ENCODE data around the gene KNL1. TPM values are rescaled to one million over a fixed set of nuclear protein-coding genes. Genes with fewer than 3 reads are reported as not detected.
A peak's percentile ranks its signal among the peaks of the same experiment; 100 is the strongest.

Gene KNL1
- total RNA-seq, 2 donors from 2014 or later: not detected

DNA sequence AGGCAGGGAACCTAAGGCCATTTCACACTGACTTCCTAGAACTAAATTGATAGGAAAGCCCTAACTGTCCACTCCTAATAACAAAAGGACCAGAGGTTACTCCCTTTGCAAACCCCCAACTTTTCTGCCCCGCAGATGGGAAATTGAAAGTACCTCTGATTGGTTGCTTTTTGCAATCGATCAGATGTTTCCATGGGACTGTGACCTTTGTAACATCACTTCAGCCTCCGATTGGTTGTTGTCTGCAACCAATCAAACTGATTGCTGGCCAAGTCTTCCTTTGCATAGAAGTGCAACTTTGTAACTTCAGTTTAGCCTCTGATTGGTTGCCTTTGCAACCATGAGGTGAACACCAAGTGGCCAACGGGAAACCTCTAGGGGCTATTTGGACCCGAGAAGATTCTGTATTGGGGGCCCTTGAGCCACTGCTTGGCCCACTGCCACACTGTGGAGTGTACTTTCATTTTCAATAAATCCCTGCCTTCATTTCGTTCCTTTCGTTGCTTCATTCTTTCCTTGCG is 11.3 kb upstream of the KNL1 start:
- 51 to 55% methylated on average over 8 of the region's 8 CpGs for WGBS, 2 donors
- peak overlapping the region in 2 of 4 donors; percentile 26 to 63 for H3K27ac ChIP-seq
- no peak for TF ChIP-seq POLR2A (IDR thresholded peaks at IDR 0.05)
- TF ChIP-seq, protein P1, sequence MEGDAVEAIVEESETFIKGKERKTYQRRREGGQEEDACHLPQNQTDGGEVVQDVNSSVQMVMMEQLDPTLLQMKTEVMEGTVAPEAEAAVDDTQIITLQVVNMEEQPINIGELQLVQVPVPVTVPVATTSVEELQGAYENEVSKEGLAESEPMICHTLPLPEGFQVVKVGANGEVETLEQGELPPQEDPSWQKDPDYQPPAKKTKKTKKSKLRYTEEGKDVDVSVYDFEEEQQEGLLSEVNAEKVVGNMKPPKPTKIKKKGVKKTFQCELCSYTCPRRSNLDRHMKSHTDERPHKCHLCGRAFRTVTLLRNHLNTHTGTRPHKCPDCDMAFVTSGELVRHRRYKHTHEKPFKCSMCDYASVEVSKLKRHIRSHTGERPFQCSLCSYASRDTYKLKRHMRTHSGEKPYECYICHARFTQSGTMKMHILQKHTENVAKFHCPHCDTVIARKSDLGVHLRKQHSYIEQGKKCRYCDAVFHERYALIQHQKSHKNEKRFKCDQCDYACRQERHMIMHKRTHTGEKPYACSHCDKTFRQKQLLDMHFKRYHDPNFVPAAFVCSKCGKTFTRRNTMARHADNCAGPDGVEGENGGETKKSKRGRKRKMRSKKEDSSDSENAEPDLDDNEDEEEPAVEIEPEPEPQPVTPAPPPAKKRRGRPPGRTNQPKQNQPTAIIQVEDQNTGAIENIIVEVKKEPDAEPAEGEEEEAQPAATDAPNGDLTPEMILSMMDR (IDR thresholded peaks at IDR 0.05): no peak
- H3K9me3 ChIP-seq: no peaks in the 10 kb centered on the region
- H3K27me3 ChIP-seq: no peaks in the 10 kb centered on the region
- H3K4me3 ChIP-seq: peak overlapping the region in 1 of 2 donors; percentile 21
- H3K4me1 ChIP-seq: no peaks in the 10 kb centered on the region
- DNase-seq (peak; percentile 41 to 76 (median 58)), ATAC-seq (peak; percentile 97)
- no peaks in the 10 kb centered on the region for H3K36me3 ChIP-seq (replicated peaks in 1 of 2; ENCODE audit: insufficient read depth in 1 of 2, low read depth in 2 of 2)
- intact Hi-C loops (cut with DNase I): no loop called here

DNA sequence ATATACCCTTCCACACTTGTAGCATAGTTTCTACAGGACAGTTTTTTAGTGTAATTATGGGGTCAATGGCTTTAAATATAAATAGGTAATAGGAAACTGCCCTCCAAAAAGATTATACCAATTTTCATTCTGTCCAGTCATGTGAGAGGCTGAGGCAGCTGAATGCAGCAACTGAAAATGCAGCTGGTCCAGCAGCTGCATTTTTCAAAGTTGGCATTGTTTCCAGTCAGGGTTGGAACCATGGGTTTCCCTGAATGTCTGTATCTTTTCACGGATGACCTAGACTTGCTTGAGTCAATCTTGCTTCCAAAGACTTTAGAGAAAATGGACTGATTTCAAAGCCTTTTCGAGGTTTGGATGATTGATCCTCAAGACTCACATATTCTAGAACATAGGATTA is 9.9 kb upstream of the KNL1 start:
- Histone ChIP-seq H3K36me3 (replicated peaks in 1 of 2; ENCODE audit: insufficient read depth in 1 of 2, low read depth in 2 of 2) (no peaks in the 10 kb centered on the region), H3K4me3 (no peak overlapping the region), H3K27me3 (no peaks in the 10 kb centered on the region), H3K4me1 (no peaks in the 10 kb centered on the region), H3K27ac (no peak overlapping the region), H3K9me3 (no peaks in the 10 kb centered on the region)
- ATAC-seq: no peak
- no peak for TF ChIP-seq POLR2A (IDR thresholded peaks at IDR 0.05)
- TF ChIP-seq, protein P1 (IDR thresholded peaks at IDR 0.05): no peak
- 31 to 37% methylated on average over 2 of the region's 2 CpGs for WGBS, 2 donors
- intact Hi-C loops (cut with DNase I): no loop called here
- DNase-seq: no peak

DNA sequence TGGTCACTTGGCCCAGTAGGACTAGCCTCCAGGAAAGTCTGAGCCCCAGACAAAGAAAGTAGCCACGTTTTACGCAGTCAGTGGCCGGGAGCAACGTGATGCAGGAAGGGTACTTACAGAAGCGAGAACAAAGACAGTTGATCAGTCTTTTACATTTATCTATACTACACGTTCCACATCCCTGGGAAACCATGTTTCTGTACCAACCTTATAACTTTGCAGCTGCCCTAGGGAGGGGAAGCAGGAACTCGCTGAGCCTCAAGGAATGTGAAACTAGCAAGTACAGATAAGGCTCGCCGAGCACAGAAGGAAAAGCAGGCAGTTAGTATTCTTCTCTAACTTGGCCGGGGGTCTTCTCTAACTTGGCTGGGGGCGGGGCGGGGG is 3.4 kb upstream of the KNL1 start:
- intact Hi-C loops (cut with DNase I): no loop called here

DNA sequence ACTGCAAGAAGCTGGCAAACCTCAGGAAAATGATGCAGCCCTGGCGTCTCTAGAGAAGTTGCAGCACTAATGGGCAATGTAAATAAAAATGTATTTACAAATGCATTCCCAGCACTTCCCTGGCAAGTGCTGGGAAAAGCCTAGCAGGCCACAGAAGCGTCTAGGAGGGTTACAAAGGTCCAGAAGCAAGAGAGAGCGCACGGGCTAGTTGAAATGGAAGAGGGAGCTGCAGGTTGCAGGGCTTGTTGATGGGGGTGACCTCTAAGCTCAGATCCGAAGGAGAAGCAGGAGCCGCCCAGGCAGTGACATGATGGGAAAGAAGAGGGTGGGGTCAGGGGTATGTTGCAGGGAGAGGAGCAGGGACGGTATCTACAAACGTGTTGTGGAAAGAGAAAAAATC is 2.7 kb upstream of the KNL1 start:
- Histone ChIP-seq H3K27ac (no peak overlapping the region), H3K36me3 (replicated peaks in 1 of 2; ENCODE audit: insufficient read depth in 1 of 2, low read depth in 2 of 2) (no peaks in the 10 kb centered on the region), H3K4me3 (no peak overlapping the region), H3K4me1 (peaks cover 10% of the 10 kb centered on the region), H3K9me3 (no peaks in the 10 kb centered on the region), H3K27me3 (no peaks in the 10 kb centered on the region)
- WGBS, 2 donors: 69 to 75% methylated on average over 8 of the region's 8 CpGs
- intact Hi-C loops (cut with DNase I): no loop called here
- DNase-seq (no peak), ATAC-seq (no peak)
- no peak for TF ChIP-seq POLR2A (IDR thresholded peaks at IDR 0.05)
- TF ChIP-seq, protein P1 (IDR thresholded peaks at IDR 0.05): no peak

More for the DNA sequence above, 3.4 kb upstream of the KNL1 start:
- no peak for DNase-seq
- no peaks in the 10 kb centered on the region for H3K27me3 ChIP-seq
- no peak overlapping the region for H3K4me3 ChIP-seq
- WGBS, 2 donors: 35 to 64% methylated on average over 12 of the region's 12 CpGs
- H3K36me3 ChIP-seq (replicated peaks in 1 of 2; ENCODE audit: insufficient read depth in 1 of 2, low read depth in 2 of 2): no peaks in the 10 kb centered on the region
- H3K27ac ChIP-seq: no peak overlapping the region
- TF ChIP-seq POLR2A (IDR thresholded peaks at IDR 0.05): no peak
- TF ChIP-seq, protein P1 (IDR thresholded peaks at IDR 0.05): no peak
- H3K4me1 ChIP-seq: peaks cover 10% of the 10 kb centered on the region
- no peak for ATAC-seq
- no peaks in the 10 kb centered on the region for H3K9me3 ChIP-seq

DNA sequence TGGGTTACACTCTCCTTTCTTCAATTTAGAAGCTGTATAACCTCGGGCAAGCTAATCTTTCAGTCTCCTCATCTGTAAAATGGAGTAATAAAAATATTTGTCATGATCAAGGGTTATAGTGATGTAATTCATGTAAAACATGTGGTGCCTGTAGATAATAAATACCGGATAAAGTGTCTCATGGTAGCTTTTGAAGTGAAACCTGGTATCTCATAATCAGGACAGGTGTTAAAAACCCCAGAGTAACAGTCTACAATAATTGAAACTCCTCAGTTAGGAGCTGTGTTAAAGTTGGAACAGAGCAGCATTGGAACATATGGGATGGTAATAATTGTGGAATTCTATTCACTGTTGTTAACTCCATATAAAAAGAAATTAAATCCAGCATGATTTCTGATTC is 884 bp upstream of the KNL1 start:
- no peak for TF ChIP-seq POLR2A (IDR thresholded peaks at IDR 0.05)
- TF ChIP-seq, protein P1 (IDR thresholded peaks at IDR 0.05): no peak
- Histone ChIP-seq H3K36me3 (replicated peaks in 1 of 2; ENCODE audit: insufficient read depth in 1 of 2, low read depth in 2 of 2) (no peaks in the 10 kb centered on the region), H3K9me3 (no peaks in the 10 kb centered on the region), H3K4me1 (peaks cover 10% of the 10 kb centered on the region), H3K27ac (no peak overlapping the region), H3K27me3 (no peaks in the 10 kb centered on the region), H3K4me3 (no peak overlapping the region)
- ATAC-seq: no peak
- 40 to 44% methylated on average over 2 of the region's 2 CpGs for WGBS, 2 donors
- intact Hi-C loops (cut with DNase I): no loop called here
- no peak for DNase-seq
